HCEC 1CT (cell line): Measurements from ENCODE around the gene PCNX4.

Source experiments
- DNase-seq: peaks from one replicate; pipeline ENCODE4 v3.0.0-alpha.2; 2017

PCNX4 gene

DNA sequence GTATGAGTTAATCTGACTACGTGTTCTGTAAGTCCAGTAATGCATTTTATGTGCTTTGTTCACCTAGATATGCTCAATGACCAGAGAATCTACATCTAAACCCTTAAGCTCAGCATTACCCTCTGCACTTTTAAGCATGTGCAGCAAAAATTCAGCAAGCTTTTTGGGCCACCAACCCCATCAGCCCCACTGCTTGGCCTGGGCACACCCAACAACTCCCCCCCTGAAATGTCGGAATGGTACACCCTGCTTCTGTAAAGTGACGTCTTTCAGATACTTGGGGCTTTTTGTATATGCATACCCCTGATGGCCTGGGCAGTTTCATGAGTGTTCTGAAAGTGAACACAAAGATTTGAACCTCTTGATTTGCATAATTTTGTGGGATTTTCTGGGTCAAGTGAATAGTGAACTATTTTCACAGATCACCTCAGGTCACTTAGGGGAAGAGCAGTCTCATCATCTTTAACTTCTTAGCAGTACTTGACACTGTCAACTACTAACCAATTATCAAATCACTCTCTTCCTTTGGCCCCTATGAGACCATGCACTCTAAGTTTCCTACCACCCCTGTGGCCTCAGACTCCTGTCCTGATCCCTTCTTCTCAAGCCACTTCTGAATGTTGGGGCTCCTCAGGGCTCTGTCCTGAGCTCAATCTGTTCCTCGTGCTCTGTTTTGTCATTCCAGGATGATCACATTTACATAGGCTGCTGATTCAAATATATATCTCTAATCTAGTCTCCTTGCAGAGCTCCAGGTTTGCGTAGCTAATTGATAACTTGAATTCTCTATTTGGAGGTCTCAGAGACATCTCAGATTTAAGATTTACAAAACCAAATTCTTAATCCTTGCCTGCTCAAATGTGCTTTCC lies 121.0 kb downstream of the PCNX4 start:
- no peak for DNase-seq

GRCh38 chr14:60214003-60214402 lies 122.3 kb downstream of the PCNX4 start:
- DNase-seq = no peak

- DNase-seq = no peak
Observed at GRCh38 chr14:60214415-60215126, 122.8 kb downstream of the PCNX4 start.

DNA sequence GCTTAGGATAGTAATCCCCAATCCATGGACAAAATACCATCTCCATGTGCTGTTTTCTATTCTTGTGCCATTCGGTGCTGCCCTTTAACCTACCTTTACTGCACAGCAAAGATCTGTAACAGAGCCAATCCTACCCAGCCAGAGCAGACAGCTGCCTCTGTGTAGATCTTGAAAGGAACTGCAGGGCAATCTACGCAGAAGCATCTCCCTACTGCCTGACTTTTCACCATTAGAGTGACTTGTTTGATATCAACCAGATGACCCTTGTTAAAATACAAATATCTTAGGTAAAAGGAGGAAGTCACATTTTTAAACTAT lies 123.4 kb downstream of the PCNX4 start:
- no peak for DNase-seq

- DNase-seq = no peak
Observed at GRCh38 chr14:60215520-60216420, 124.0 kb downstream of the PCNX4 start.

DNA sequence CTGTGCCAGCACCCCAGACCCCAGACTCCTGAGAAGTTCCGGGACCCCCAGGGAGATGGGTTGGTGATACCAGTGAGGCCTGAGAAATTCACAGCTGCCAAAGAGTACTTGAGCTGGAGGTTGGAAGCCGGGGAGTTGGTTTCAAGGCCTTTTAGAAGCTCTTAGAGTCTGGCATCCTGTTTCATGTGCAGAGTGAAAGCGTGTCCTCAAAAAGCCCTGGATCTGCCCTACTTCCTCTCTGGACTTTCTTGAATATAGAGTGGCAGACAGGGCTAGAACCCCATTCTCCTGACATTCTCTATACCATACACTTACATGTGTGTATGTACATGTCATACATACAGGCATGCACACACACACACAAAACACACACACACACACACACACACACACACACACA lies 126.0 kb downstream of the PCNX4 start:
- DNase-seq = no peak
